Liver (tissue), 9 donors: ENCODE data around the gene PIERCE2. TPM values are rescaled to one million over a fixed set of nuclear protein-coding genes. Genes with fewer than 3 reads are reported as not detected.

Source experiments
- DNase-seq: peaks from one replicate; pipeline ENCODE4 v3.0.0-alpha.2; 2017; ENCODE audit warnings: low spot score
- H3K27ac ChIP-seq, 2 donors: one replicate each; pipeline ENCODE4 v1.7.0; 2013; ENCODE audit warnings: inconsistent platforms in 2 of 2, low read length in 2 of 2, control low read depth in 1 of 2, low read depth in 1 of 2, mild to moderate bottlenecking in 1 of 2
- H3K27me3 ChIP-seq, 4 donors: one replicate each; pipeline versions ENCODE4 v1.6.1 to v1.7.0; 2013; ENCODE audit warnings: low read length in 3 of 4, inconsistent platforms in 1 of 4, mild to moderate bottlenecking in 1 of 4, moderate library complexity in 1 of 4; ENCODE audit not compliant: control insufficient read depth in 4 of 4, insufficient read depth in 4 of 4
- H3K36me3 ChIP-seq, 4 donors: one replicate each; pipeline versions ENCODE4 v1.6.1 to v1.7.0; 2013; ENCODE audit warnings: low read length in 3 of 4, mild to moderate bottlenecking in 3 of 4, low read depth in 1 of 4, moderate library complexity in 1 of 4; ENCODE audit not compliant: control insufficient read depth in 4 of 4, insufficient read depth in 3 of 4
- H3K4me1 ChIP-seq, 4 donors: one replicate each; pipeline versions ENCODE4 v1.6.1 to v1.7.0; 2013; ENCODE audit warnings: low read length in 3 of 4, mild to moderate bottlenecking in 3 of 4, moderate library complexity in 1 of 4; ENCODE audit not compliant: control insufficient read depth in 4 of 4, insufficient read depth in 4 of 4
- H3K4me3 ChIP-seq, 3 donors: one replicate each; pipeline versions ENCODE4 v1.6.1 to v1.7.0; 2013; ENCODE audit warnings: low read length in 3 of 3, control low read depth in 1 of 3, low read depth in 1 of 3, mild to moderate bottlenecking in 1 of 3
- H3K9ac ChIP-seq, 2 donors: one replicate each; pipeline ENCODE4 v1.7.0; 2013; ENCODE audit warnings: low read length in 2 of 2, mild to moderate bottlenecking in 2 of 2, moderate library complexity in 2 of 2, control low read depth in 1 of 2, low read depth in 1 of 2
- H3K9me3 ChIP-seq, 4 donors: one replicate each; pipeline versions ENCODE4 v1.6.1 to v1.7.0; 2013; ENCODE audit warnings: low read length in 3 of 4; ENCODE audit not compliant: control insufficient read depth in 4 of 4
- EGR1 ChIP-seq, 2 donors: IDR thresholded peaks; 2 replicates each; pipeline ENCODE4 v1.6.1; 2016 to 2018; ENCODE audit warnings: antibody characterized with exemption in 2 of 2, low read depth in 2 of 2
- FOXA1 ChIP-seq: IDR thresholded peaks from 2 replicates; pipeline ENCODE4 v1.6.1; 2016; ENCODE audit warnings: antibody characterized with exemption
- FOXA2 ChIP-seq: IDR thresholded peaks from 2 replicates; pipeline ENCODE4 v1.6.1; 2016; ENCODE audit warnings: antibody characterized with exemption
- GABPA ChIP-seq, 2 donors: IDR thresholded peaks in 1 of 2; conservative IDR thresholded peaks in 1 of 2; 2 replicates each; pipeline ENCODE4 v1.6.1; 2016; ENCODE audit warnings: antibody characterized with exemption in 2 of 2, mild to moderate bottlenecking in 1 of 2, moderate library complexity in 1 of 2
- HNF4G ChIP-seq: IDR thresholded peaks from 2 replicates; pipeline ENCODE4 v1.6.1; 2016; ENCODE audit warnings: antibody characterized with exemption
- JUND ChIP-seq, 2 donors: IDR thresholded peaks; 2 replicates each; pipeline ENCODE4 v1.6.1; 2016; ENCODE audit warnings: antibody characterized with exemption in 2 of 2
- NR2F2 ChIP-seq: IDR thresholded peaks from 2 replicates; pipeline ENCODE4 v1.6.1; 2016; ENCODE audit warnings: antibody characterized with exemption
- RAD21 ChIP-seq, 2 donors: IDR thresholded peaks; 2 replicates each; pipeline ENCODE4 v1.6.1; 2016; ENCODE audit warnings: antibody characterized with exemption in 2 of 2, mild to moderate bottlenecking in 2 of 2
- RXRA ChIP-seq, 2 donors: IDR thresholded peaks; 2 replicates each; pipeline ENCODE4 v1.6.1; 2017 to 2018; ENCODE audit warnings: antibody characterized with exemption in 2 of 2, mild to moderate bottlenecking in 1 of 2
- SP1 ChIP-seq: IDR thresholded peaks from 2 replicates; pipeline ENCODE4 v1.6.1; 2018; ENCODE audit warnings: antibody characterized with exemption, mild to moderate bottlenecking
- TAF1 ChIP-seq: conservative IDR thresholded peaks from 2 replicates; pipeline ENCODE4 v1.6.1; 2016; ENCODE audit warnings: antibody characterized with exemption, mild to moderate bottlenecking
- YY1 ChIP-seq: IDR thresholded peaks from 2 replicates; pipeline ENCODE4 v1.6.1; 2016; ENCODE audit warnings: antibody characterized with exemption, mild to moderate bottlenecking
- WGBS: extraction: QIAGEN DNeasy Blood & Tissue Kit; methylation state at CpG from one replicate; pipeline ENCODE4 v1.1.7; 2013; 5-methylcytosine and 5-hydroxymethylcytosine counted together
- polyA plus RNA-seq, 2 donors: library from polyadenylated mRNA; stranded (reverse) in 1 of 2; unstranded in 1 of 2; fragments of 200-250 nt in 1 of 2; fragments of >200 nt in 1 of 2; fragmentation: Nextera tagmentation in 1 of 2; extraction: Ambion mirVana in 1 of 2; gene quantifications; one replicate each; pipeline versions ENCODE4 v1.2.1 to v1.2.3, GENCODE V29; 2013 to 2015
- total RNA-seq, 2 donors: library from RNA; depleted of rRNA; stranded (reverse); fragments of >200 nt; gene quantifications; one replicate each; pipeline ENCODE4 v1.2.3, GENCODE V29; 2014
- TF ChIP-seq, protein P1 (sequence below): fragments of 150-350 bp; IDR thresholded peaks from 2 replicates; pipeline ENCODE4 v1.5.1; 2017; ENCODE audit warnings: improper control_type of control experiment, low read depth, low read length; ENCODE audit not compliant: missing input control
- TF ChIP-seq, protein P2 (sequence below): IDR thresholded peaks from 2 replicates; pipeline ENCODE4 v1.6.1; 2016; ENCODE audit warnings: antibody characterized with exemption, mild to moderate bottlenecking
- TF ChIP-seq, protein P3 (sequence below): IDR thresholded peaks from 2 replicates; pipeline ENCODE4 v1.6.1; 2016; ENCODE audit warnings: antibody characterized with exemption
- TF ChIP-seq, protein P4 (sequence below): IDR thresholded peaks from 2 replicates; pipeline ENCODE4 v1.6.1; 2016; ENCODE audit warnings: antibody characterized with exemption
- TF ChIP-seq, protein P5 (sequence below): IDR thresholded peaks from 2 replicates; pipeline ENCODE4 v1.6.1; 2016; ENCODE audit warnings: antibody characterized with exemption
- donor health status: healthy.
- donor health status: healthy.
- donor health status: healthy.
- donor health status: healthy.
- donor health status: healthy.

Gene PIERCE2
- total and polyA plus RNA-seq, 4 donors, result 0.23 to 0.83 (median 0.78) TPM; not detected in 1

DNA sequence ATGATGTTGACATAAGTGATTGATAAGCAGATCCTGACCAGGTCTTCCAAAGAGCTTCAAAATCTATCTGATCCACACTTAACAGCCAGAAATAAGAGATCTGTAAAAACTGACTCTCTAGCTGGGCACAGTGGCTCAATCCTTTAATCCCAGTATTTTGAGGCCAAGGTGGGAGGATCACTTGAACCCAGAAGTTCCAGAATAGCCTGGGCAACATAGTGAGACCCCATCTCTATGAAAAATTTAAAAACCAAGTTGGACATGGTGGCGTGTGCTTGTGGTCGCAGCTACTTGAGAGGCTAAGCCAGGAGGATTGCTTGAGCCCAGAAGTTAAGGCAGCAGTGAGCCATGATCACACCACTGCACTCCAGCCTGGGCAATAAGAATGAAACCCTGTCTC is 45.7 kb upstream of the PIERCE2 start:
- no peaks in the 10 kb centered on the region for H3K4me1 ChIP-seq
- TF ChIP-seq RXRA (IDR thresholded peaks at IDR 0.05) (no peak), NR2F2 (no peak), GABPA (IDR thresholded peaks at IDR 0.05 in 1 of 2, conservative IDR thresholded peaks at IDR 0.05 in 1 of 2) (no peak)
- TF ChIP-seq, protein P1, sequence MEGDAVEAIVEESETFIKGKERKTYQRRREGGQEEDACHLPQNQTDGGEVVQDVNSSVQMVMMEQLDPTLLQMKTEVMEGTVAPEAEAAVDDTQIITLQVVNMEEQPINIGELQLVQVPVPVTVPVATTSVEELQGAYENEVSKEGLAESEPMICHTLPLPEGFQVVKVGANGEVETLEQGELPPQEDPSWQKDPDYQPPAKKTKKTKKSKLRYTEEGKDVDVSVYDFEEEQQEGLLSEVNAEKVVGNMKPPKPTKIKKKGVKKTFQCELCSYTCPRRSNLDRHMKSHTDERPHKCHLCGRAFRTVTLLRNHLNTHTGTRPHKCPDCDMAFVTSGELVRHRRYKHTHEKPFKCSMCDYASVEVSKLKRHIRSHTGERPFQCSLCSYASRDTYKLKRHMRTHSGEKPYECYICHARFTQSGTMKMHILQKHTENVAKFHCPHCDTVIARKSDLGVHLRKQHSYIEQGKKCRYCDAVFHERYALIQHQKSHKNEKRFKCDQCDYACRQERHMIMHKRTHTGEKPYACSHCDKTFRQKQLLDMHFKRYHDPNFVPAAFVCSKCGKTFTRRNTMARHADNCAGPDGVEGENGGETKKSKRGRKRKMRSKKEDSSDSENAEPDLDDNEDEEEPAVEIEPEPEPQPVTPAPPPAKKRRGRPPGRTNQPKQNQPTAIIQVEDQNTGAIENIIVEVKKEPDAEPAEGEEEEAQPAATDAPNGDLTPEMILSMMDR, result no peak
- TF ChIP-seq, protein P2, sequence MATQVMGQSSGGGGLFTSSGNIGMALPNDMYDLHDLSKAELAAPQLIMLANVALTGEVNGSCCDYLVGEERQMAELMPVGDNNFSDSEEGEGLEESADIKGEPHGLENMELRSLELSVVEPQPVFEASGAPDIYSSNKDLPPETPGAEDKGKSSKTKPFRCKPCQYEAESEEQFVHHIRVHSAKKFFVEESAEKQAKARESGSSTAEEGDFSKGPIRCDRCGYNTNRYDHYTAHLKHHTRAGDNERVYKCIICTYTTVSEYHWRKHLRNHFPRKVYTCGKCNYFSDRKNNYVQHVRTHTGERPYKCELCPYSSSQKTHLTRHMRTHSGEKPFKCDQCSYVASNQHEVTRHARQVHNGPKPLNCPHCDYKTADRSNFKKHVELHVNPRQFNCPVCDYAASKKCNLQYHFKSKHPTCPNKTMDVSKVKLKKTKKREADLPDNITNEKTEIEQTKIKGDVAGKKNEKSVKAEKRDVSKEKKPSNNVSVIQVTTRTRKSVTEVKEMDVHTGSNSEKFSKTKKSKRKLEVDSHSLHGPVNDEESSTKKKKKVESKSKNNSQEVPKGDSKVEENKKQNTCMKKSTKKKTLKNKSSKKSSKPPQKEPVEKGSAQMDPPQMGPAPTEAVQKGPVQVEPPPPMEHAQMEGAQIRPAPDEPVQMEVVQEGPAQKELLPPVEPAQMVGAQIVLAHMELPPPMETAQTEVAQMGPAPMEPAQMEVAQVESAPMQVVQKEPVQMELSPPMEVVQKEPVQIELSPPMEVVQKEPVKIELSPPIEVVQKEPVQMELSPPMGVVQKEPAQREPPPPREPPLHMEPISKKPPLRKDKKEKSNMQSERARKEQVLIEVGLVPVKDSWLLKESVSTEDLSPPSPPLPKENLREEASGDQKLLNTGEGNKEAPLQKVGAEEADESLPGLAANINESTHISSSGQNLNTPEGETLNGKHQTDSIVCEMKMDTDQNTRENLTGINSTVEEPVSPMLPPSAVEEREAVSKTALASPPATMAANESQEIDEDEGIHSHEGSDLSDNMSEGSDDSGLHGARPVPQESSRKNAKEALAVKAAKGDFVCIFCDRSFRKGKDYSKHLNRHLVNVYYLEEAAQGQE, result no peak
- 98% methylated on average over 2 of the region's 2 CpGs for WGBS
- no peak for DNase-seq
- no peaks in the 10 kb centered on the region for H3K9me3 ChIP-seq
- no peak overlapping the region for H3K9ac ChIP-seq
- no peaks in the 10 kb centered on the region for H3K27me3 ChIP-seq
- no peak overlapping the region for H3K4me3 ChIP-seq
- peaks cover 2 to 34% (median 25%) of the 10 kb centered on the region in 4 donors for H3K36me3 ChIP-seq
- H3K27ac ChIP-seq, result no peak overlapping the region

DNA sequence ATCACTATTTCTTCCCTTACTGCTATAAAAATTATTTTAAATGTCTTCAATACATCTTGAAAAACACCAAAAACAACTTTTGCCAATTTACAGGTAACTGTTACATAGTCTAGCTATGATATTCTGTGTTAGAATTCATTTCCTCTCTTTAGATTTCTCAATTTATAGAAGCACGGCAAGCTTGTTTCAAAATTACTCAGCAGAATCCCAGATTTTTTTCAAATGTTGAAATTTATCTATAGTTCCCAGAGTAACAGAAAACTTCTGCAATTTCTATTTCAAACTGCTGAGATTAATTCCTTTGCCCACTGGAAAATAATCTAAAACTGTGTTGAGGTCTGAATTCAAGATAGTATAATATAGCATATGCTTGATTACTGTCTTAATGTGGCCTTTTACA is 41.3 kb upstream of the PIERCE2 start:
- H3K36me3 ChIP-seq, result peaks cover 0 to 34% (median 31%) of the 10 kb centered on the region in 4 donors
- WGBS, result 85% methylated on average over 1 of the region's 1 CpG

More for the DNA sequence above, 41.3 kb upstream of the PIERCE2 start:
- Histone ChIP-seq H3K9me3 (no peaks in the 10 kb centered on the region), H3K4me3 (no peak overlapping the region), H3K9ac (no peak overlapping the region), H3K4me1 (no peaks in the 10 kb centered on the region), H3K27ac (no peak overlapping the region), H3K27me3 (no peaks in the 10 kb centered on the region)
- DNase-seq, result no peak
- TF ChIP-seq, protein P3, sequence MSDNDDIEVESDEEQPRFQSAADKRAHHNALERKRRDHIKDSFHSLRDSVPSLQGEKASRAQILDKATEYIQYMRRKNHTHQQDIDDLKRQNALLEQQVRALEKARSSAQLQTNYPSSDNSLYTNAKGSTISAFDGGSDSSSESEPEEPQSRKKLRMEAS, result no peak
- TF ChIP-seq, protein P2, result no peak
- TF ChIP-seq, protein P1, result no peak
- TF ChIP-seq NR2F2, result no peak
- TF ChIP-seq EGR1 (IDR thresholded peaks at IDR 0.05; ENCODE audit: low read depth in 2 of 2), result no peak
- TF ChIP-seq RAD21 (IDR thresholded peaks at IDR 0.05), result no peak
- no peak for TF ChIP-seq YY1
- no peak for TF ChIP-seq SP1
- TF ChIP-seq, protein P4, sequence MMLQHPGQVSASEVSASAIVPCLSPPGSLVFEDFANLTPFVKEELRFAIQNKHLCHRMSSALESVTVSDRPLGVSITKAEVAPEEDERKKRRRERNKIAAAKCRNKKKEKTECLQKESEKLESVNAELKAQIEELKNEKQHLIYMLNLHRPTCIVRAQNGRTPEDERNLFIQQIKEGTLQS, result no peak
- no peak for TF ChIP-seq FOXA2
- no peak for TF ChIP-seq JUND (IDR thresholded peaks at IDR 0.05)
- TF ChIP-seq HNF4G, result no peak
- TF ChIP-seq, protein P5, sequence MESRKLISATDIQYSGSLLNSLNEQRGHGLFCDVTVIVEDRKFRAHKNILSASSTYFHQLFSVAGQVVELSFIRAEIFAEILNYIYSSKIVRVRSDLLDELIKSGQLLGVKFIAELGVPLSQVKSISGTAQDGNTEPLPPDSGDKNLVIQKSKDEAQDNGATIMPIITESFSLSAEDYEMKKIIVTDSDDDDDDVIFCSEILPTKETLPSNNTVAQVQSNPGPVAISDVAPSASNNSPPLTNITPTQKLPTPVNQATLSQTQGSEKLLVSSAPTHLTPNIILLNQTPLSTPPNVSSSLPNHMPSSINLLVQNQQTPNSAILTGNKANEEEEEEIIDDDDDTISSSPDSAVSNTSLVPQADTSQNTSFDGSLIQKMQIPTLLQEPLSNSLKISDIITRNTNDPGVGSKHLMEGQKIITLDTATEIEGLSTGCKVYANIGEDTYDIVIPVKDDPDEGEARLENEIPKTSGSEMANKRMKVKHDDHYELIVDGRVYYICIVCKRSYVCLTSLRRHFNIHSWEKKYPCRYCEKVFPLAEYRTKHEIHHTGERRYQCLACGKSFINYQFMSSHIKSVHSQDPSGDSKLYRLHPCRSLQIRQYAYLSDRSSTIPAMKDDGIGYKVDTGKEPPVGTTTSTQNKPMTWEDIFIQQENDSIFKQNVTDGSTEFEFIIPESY, result no peak
- TF ChIP-seq TAF1, result no peak
- no peak for TF ChIP-seq GABPA (IDR thresholded peaks at IDR 0.05 in 1 of 2, conservative IDR thresholded peaks at IDR 0.05 in 1 of 2)
- TF ChIP-seq FOXA1, result no peak
